ENCODE results near the gene DENND1A.

DENND1A gene

DNA sequence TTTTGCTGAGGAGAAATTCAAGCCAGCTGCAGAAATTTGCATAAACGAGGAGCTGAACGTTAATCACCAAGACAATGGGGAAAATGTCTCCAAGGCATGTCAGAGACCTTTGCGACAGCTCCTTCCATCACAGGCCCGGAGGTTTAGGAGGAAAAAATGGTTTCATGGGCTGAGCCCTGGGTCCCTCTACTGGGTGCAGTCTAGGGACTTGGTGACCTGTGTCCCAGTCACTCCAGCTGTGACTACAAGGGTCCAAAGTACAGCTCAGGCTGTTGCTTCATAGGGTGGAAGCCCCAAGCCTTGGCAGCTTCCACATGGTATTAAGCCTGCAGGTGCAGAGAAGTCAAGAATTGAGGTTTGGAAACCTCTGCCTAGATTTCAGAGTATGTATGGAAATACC is 207.5 kb downstream of the DENND1A start:
- Histone ChIP-seq H2BK15ac (ENCODE audit: low read length) (no peak overlapping the region), H2BK12ac (ENCODE audit: low read length) (no peak overlapping the region), H3K36me3 (replicated peaks in 1 of 2; ENCODE audit: control insufficient read depth in 2 of 2, insufficient read depth in 2 of 2, low read length in 2 of 2) (no peaks in the 10 kb centered on the region), H3K79me1 (ENCODE audit: low read depth, low read length) (no peaks in the 10 kb centered on the region), H3K27me3 (ENCODE audit: control insufficient read depth in 3 of 3, insufficient read depth in 3 of 3, low read depth in 1 of 3, low read length in 3 of 3) (no peaks in the 10 kb centered on the region), H3K23ac (ENCODE audit: low read depth, low read length, poor library complexity) (no peak overlapping the region), H3K27ac (replicated peaks; ENCODE audit: low read length) (no peak overlapping the region), H2AFZ (ENCODE audit: low read length) (no peak overlapping the region), H3K9me3 (replicated peaks in 1 of 2; ENCODE audit: control insufficient read depth in 2 of 2, insufficient read depth in 1 of 2, low read depth in 1 of 2, low read length in 2 of 2) (peaks cover 2 to 29% of the 10 kb centered on the region in 2 donors), H4K8ac (ENCODE audit: low read depth, low read length) (no peak overlapping the region), H3K14ac (ENCODE audit: low read length) (no peak overlapping the region), H2BK5ac (ENCODE audit: low read length) (no peak overlapping the region), H3K4me2 (ENCODE audit: insufficient read depth, low read length, poor library complexity, severe bottlenecking) (no peak overlapping the region), H3K9ac (ENCODE audit: low read depth, low read length, poor library complexity) (no peak overlapping the region), H4K91ac (ENCODE audit: low read depth, low read length, poor library complexity) (no peak overlapping the region), H3K4me1 (ENCODE audit: control insufficient read depth in 2 of 2, insufficient read depth in 1 of 2, low read depth in 1 of 2, low read length in 2 of 2) (peaks cover 2 to 7% of the 10 kb centered on the region in 2 donors), H2AK5ac (ENCODE audit: low read depth, low read length) (no peak overlapping the region), H2BK120ac (ENCODE audit: low read depth, low read length) (no peak overlapping the region), H3K4me3 (ENCODE audit: low read length in 2 of 2) (no peak overlapping the region), H3K18ac (ENCODE audit: low read length) (no peak overlapping the region), H3K4ac (ENCODE audit: low read length) (no peak overlapping the region)
- WGBS, 2 donors (ENCODE audit: extremely low coverage in 2 of 2, insufficient read length in 2 of 2, insufficient replicate concordance in 1 of 2) = no CpG with 5 or more reads among the region's 4 CpGs
- no peak for DNase-seq (ENCODE audit: low spot score)

GRCh38 chr9:123718188-123718587 is 211.7 kb downstream of the DENND1A start:
- Histone ChIP-seq H2AK5ac (ENCODE audit: low read depth, low read length) (no peak overlapping the region), H2BK15ac (ENCODE audit: low read length) (no peak overlapping the region), H3K23ac (ENCODE audit: low read depth, low read length, poor library complexity) (no peak overlapping the region), H2BK120ac (ENCODE audit: low read depth, low read length) (no peak overlapping the region), H3K4me3 (ENCODE audit: low read length in 2 of 2) (no peak overlapping the region), H4K91ac (ENCODE audit: low read depth, low read length, poor library complexity) (no peak overlapping the region), H2BK12ac (ENCODE audit: low read length) (no peak overlapping the region), H3K14ac (ENCODE audit: low read length) (no peak overlapping the region), H3K4me1 (ENCODE audit: control insufficient read depth in 2 of 2, insufficient read depth in 1 of 2, low read depth in 1 of 2, low read length in 2 of 2) (peaks cover 0 to 9% of the 10 kb centered on the region in 2 donors), H2BK5ac (ENCODE audit: low read length) (no peak overlapping the region), H3K9me3 (replicated peaks in 1 of 2; ENCODE audit: control insufficient read depth in 2 of 2, insufficient read depth in 1 of 2, low read depth in 1 of 2, low read length in 2 of 2) (peaks cover 2 to 23% of the 10 kb centered on the region in 2 donors), H3K79me1 (ENCODE audit: low read depth, low read length) (peaks cover 2% of the 10 kb centered on the region), H3K4ac (ENCODE audit: low read length) (no peak overlapping the region), H3K27me3 (ENCODE audit: control insufficient read depth in 3 of 3, insufficient read depth in 3 of 3, low read depth in 1 of 3, low read length in 3 of 3) (no peaks in the 10 kb centered on the region), H3K27ac (replicated peaks; ENCODE audit: low read length) (no peak overlapping the region), H3K18ac (ENCODE audit: low read length) (no peak overlapping the region), H3K4me2 (ENCODE audit: insufficient read depth, low read length, poor library complexity, severe bottlenecking) (no peak overlapping the region), H3K9ac (ENCODE audit: low read depth, low read length, poor library complexity) (no peak overlapping the region), H2AFZ (ENCODE audit: low read length) (no peak overlapping the region), H3K36me3 (replicated peaks in 1 of 2; ENCODE audit: control insufficient read depth in 2 of 2, insufficient read depth in 2 of 2, low read length in 2 of 2) (no peaks in the 10 kb centered on the region), H4K8ac (ENCODE audit: low read depth, low read length) (no peak overlapping the region)
- no peak for DNase-seq (ENCODE audit: low spot score)
- WGBS, 2 donors (ENCODE audit: extremely low coverage in 2 of 2, insufficient read length in 2 of 2, insufficient replicate concordance in 1 of 2) = no CpG with 5 or more reads among the region's 1 CpG

GRCh38 chr9:123717581-123718175 is 212.2 kb downstream of the DENND1A start:
- Histone ChIP-seq H3K36me3 (replicated peaks in 1 of 2; ENCODE audit: control insufficient read depth in 2 of 2, insufficient read depth in 2 of 2, low read length in 2 of 2) (no peaks in the 10 kb centered on the region), H3K9ac (ENCODE audit: low read depth, low read length, poor library complexity) (no peak overlapping the region), H3K4ac (ENCODE audit: low read length) (no peak overlapping the region), H3K27me3 (ENCODE audit: control insufficient read depth in 3 of 3, insufficient read depth in 3 of 3, low read depth in 1 of 3, low read length in 3 of 3) (no peaks in the 10 kb centered on the region), H3K79me1 (ENCODE audit: low read depth, low read length) (peaks cover 2% of the 10 kb centered on the region), H3K4me2 (ENCODE audit: insufficient read depth, low read length, poor library complexity, severe bottlenecking) (no peak overlapping the region), H2BK12ac (ENCODE audit: low read length) (no peak overlapping the region), H3K27ac (replicated peaks; ENCODE audit: low read length) (no peak overlapping the region), H2BK120ac (ENCODE audit: low read depth, low read length) (no peak overlapping the region), H2AFZ (ENCODE audit: low read length) (no peak overlapping the region), H4K91ac (ENCODE audit: low read depth, low read length, poor library complexity) (no peak overlapping the region), H3K4me1 (ENCODE audit: control insufficient read depth in 2 of 2, insufficient read depth in 1 of 2, low read depth in 1 of 2, low read length in 2 of 2) (peaks cover 0 to 9% of the 10 kb centered on the region in 2 donors), H3K23ac (ENCODE audit: low read depth, low read length, poor library complexity) (no peak overlapping the region), H3K18ac (ENCODE audit: low read length) (no peak overlapping the region), H3K9me3 (replicated peaks in 1 of 2; ENCODE audit: control insufficient read depth in 2 of 2, insufficient read depth in 1 of 2, low read depth in 1 of 2, low read length in 2 of 2) (peaks cover 2 to 18% of the 10 kb centered on the region in 2 donors), H3K4me3 (ENCODE audit: low read length in 2 of 2) (no peak overlapping the region), H4K8ac (ENCODE audit: low read depth, low read length) (no peak overlapping the region), H2BK5ac (ENCODE audit: low read length) (no peak overlapping the region), H2AK5ac (ENCODE audit: low read depth, low read length) (no peak overlapping the region), H2BK15ac (ENCODE audit: low read length) (no peak overlapping the region), H3K14ac (ENCODE audit: low read length) (no peak overlapping the region)
- no peak for DNase-seq (ENCODE audit: low spot score)

GRCh38 chr9:123716339-123716945 is 213.5 kb downstream of the DENND1A start:
- Histone ChIP-seq H4K91ac (ENCODE audit: low read depth, low read length, poor library complexity) (no peak overlapping the region), H2BK5ac (ENCODE audit: low read length) (no peak overlapping the region), H2BK120ac (ENCODE audit: low read depth, low read length) (no peak overlapping the region), H4K8ac (ENCODE audit: low read depth, low read length) (no peak overlapping the region), H3K36me3 (replicated peaks in 1 of 2; ENCODE audit: control insufficient read depth in 2 of 2, insufficient read depth in 2 of 2, low read length in 2 of 2) (no peaks in the 10 kb centered on the region), H2BK12ac (ENCODE audit: low read length) (no peak overlapping the region), H3K4me3 (ENCODE audit: low read length in 2 of 2) (no peak overlapping the region), H3K4me1 (ENCODE audit: control insufficient read depth in 2 of 2, insufficient read depth in 1 of 2, low read depth in 1 of 2, low read length in 2 of 2) (peaks cover 0 to 9% of the 10 kb centered on the region in 2 donors), H3K9me3 (replicated peaks in 1 of 2; ENCODE audit: control insufficient read depth in 2 of 2, insufficient read depth in 1 of 2, low read depth in 1 of 2, low read length in 2 of 2) (peaks cover 2 to 9% of the 10 kb centered on the region in 2 donors), H3K79me1 (ENCODE audit: low read depth, low read length) (peaks cover 2% of the 10 kb centered on the region), H3K9ac (ENCODE audit: low read depth, low read length, poor library complexity) (no peak overlapping the region), H2AFZ (ENCODE audit: low read length) (no peak overlapping the region), H3K18ac (ENCODE audit: low read length) (no peak overlapping the region), H3K14ac (ENCODE audit: low read length) (no peak overlapping the region), H3K4ac (ENCODE audit: low read length) (no peak overlapping the region), H3K27ac (replicated peaks; ENCODE audit: low read length) (no peak overlapping the region), H2AK5ac (ENCODE audit: low read depth, low read length) (no peak overlapping the region), H3K27me3 (ENCODE audit: control insufficient read depth in 3 of 3, insufficient read depth in 3 of 3, low read depth in 1 of 3, low read length in 3 of 3) (no peaks in the 10 kb centered on the region), H3K23ac (ENCODE audit: low read depth, low read length, poor library complexity) (no peak overlapping the region), H3K4me2 (ENCODE audit: insufficient read depth, low read length, poor library complexity, severe bottlenecking) (no peak overlapping the region), H2BK15ac (ENCODE audit: low read length) (no peak overlapping the region)
- no CpG with 5 or more reads among the region's 8 CpGs for WGBS, 2 donors (ENCODE audit: extremely low coverage in 2 of 2, insufficient read length in 2 of 2, insufficient replicate concordance in 1 of 2)
- no peak for DNase-seq (ENCODE audit: low spot score)

Measured in neuronal stem cell (in vitro differentiated cells).